Spinal cord (tissue), 10 donors: ENCODE measurements around the gene CALD1. TPM values are rescaled to one million over a fixed set of nuclear protein-coding genes. Genes with fewer than 3 reads are reported as not detected.

ENCODE experiments used
- DNase-seq, 6 donors: peaks; one replicate each; pipeline versions ENCODE4 v3.0.0 to v3.0.0-alpha.2; 2013 to 2015; ENCODE audit warnings: low spot score in 6 of 6, low read depth in 4 of 6
- H3K27ac ChIP-seq: one replicate; pipeline ENCODE4 v1.5.1; 2013; ENCODE audit warnings: low read depth, low read length, control low read depth
- H3K27me3 ChIP-seq: one replicate; pipeline ENCODE4 v1.6.1; 2013; ENCODE audit warnings: low read length; ENCODE audit not compliant: control insufficient read depth, insufficient read depth
- H3K36me3 ChIP-seq: one replicate; pipeline ENCODE4 v1.6.1; 2013; ENCODE audit warnings: low read length; ENCODE audit not compliant: control insufficient read depth, insufficient read depth
- H3K4me1 ChIP-seq: one replicate; pipeline ENCODE4 v1.6.1; 2013; ENCODE audit warnings: low read length; ENCODE audit not compliant: control insufficient read depth, insufficient read depth
- H3K4me3 ChIP-seq: one replicate; pipeline ENCODE4 v1.5.1; 2013; ENCODE audit warnings: low read depth, low read length, control low read depth
- H3K9me3 ChIP-seq: one replicate; pipeline ENCODE4 v1.6.1; 2013; ENCODE audit warnings: low read length; ENCODE audit not compliant: control insufficient read depth, insufficient read depth
- WGBS: methylation state at CpG from one replicate; pipeline ENCODE4 v1.1.5; 2013; ENCODE audit warnings: missing lambda C conversion rate; ENCODE audit not compliant: insufficient coverage; 5-methylcytosine and 5-hydroxymethylcytosine counted together
- polyA plus RNA-seq, 2 donors: library from polyadenylated mRNA; unstranded; fragments of 120-200 nt; gene quantifications; one replicate each; pipeline ENCODE4 v1.2.1, GENCODE V29; 2013; ENCODE audit not compliant: insufficient read length in 2 of 2
- total RNA-seq, 2 donors: library from RNA; depleted of rRNA in 1 of 2; stranded (reverse); fragments of 120-200 nt in 1 of 2; fragments of >200 nt in 1 of 2; gene quantifications; one replicate each; pipeline versions ENCODE4 v1.2.3 to v1.2.4, GENCODE V29; 2013 to 2014
- donor health status: healthy.

The CALD1 gene
- total and polyA plus RNA-seq, 4 donors: 77.4 to 162 (median 111) TPM

DNA sequence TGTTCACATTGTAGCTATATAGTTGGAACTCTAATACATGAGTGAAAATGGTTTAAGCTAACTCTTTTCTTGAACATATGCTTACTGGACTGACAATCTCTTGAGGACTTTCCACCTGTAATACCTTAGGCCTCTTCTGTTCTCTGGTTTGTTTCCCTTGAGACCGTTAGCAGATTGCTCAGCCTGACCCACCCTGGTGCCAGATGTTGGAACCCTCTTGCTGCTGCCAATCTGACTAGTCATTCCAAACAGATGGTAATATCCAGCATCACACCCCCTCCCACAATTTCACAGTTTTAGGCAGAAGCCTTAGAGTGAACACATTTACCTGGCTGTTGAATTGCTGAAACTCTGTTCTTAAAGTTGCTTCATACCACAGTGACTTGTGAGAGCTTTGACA is 18.7 kb downstream of the CALD1 start:
- H3K9me3 ChIP-seq: peaks cover 3% of the 10 kb centered on the region
- H3K4me3 ChIP-seq: no peak overlapping the region
- H3K27me3 ChIP-seq: no peaks in the 10 kb centered on the region
- no peak for DNase-seq
- no peaks in the 10 kb centered on the region for H3K4me1 ChIP-seq
- no peaks in the 10 kb centered on the region for H3K36me3 ChIP-seq
- H3K27ac ChIP-seq: no peak overlapping the region
- WGBS: 80% methylated on average over 1 of the region's 1 CpG

- no peak overlapping the region for H3K4me3 ChIP-seq
- no peaks in the 10 kb centered on the region for H3K27me3 ChIP-seq
- no CpG with 5 or more reads among the region's 5 CpGs for WGBS
- H3K9me3 ChIP-seq: peaks cover 3% of the 10 kb centered on the region
- H3K4me1 ChIP-seq: no peaks in the 10 kb centered on the region
- no peaks in the 10 kb centered on the region for H3K36me3 ChIP-seq
- DNase-seq: no peak
- H3K27ac ChIP-seq: no peak overlapping the region
These were observed 19.9 kb downstream of the CALD1 start for GRCh38 chr7:134799377-134799776.

DNA sequence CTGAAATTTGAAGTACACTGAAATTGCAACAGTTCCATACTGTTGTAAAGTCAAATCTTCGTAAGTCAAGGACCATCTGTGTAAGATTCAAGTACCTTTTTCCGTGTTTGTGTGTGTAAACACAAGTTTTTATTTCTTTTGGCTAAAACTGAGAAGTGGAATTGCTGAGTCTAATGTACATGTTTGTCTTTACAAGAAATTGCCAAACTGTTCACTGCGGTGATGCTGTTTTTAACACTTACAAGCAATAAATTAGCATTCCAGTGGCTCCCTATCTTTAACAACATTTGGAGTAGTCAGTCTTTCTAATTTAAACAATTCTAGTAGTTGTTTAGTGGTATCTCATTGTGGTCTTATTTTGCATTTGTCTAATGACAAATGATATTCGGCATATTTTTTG is 23.3 kb downstream of the CALD1 start:
- Histone ChIP-seq H3K27me3 (no peaks in the 10 kb centered on the region), H3K27ac (no peak overlapping the region), H3K4me3 (no peak overlapping the region), H3K9me3 (peaks cover 3% of the 10 kb centered on the region), H3K4me1 (no peaks in the 10 kb centered on the region), H3K36me3 (no peaks in the 10 kb centered on the region)
- WGBS: 100% methylated on average over 1 of the region's 4 CpGs
- DNase-seq: no peak

DNA sequence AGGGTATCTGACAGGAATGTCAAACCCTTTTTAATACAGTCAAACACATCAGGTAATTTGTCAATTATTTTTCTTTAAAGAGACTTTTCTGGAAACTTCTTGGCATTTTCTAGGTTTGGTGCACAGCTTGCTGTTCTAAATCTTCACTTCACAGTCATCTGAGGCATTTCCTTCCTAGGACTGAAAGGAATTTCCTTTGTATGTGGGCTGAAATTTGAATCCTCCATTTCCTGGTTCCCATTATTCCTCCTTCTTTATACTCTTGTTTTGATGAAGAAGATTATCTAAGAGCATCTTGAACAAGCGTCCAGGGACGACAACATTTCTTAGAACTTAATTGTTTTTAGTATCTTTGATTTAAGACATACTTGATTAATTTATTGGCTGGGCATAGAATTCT is 24.9 kb downstream of the CALD1 start:
- WGBS: no CpG with 5 or more reads among the region's 2 CpGs
- Histone ChIP-seq H3K27me3 (no peaks in the 10 kb centered on the region), H3K4me3 (no peak overlapping the region), H3K36me3 (no peaks in the 10 kb centered on the region), H3K27ac (no peak overlapping the region), H3K4me1 (peaks cover 4% of the 10 kb centered on the region), H3K9me3 (peaks cover 3% of the 10 kb centered on the region)
- DNase-seq: no peak

DNA sequence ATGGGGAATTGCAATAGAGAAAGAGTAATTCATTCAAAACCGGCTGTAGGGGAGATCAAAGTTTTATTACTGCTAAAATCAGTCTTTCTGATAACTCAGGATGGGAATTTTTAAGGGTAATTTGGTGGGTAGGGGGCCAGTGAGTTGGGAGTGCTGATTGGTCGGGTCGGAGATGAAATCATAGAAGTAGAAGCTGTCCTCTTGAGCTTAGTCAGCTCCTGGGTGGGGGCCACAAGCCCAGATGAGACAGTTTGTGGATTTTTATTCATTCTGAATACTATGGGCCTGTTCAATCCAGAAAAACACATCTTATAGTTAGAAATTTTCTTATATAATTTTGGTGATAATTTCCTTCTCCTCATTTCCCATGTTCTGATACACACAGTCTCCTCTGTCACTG is 25.4 kb downstream of the CALD1 start:
- 100% methylated on average over 1 of the region's 3 CpGs for WGBS
- H3K27ac ChIP-seq: no peak overlapping the region

DNA sequence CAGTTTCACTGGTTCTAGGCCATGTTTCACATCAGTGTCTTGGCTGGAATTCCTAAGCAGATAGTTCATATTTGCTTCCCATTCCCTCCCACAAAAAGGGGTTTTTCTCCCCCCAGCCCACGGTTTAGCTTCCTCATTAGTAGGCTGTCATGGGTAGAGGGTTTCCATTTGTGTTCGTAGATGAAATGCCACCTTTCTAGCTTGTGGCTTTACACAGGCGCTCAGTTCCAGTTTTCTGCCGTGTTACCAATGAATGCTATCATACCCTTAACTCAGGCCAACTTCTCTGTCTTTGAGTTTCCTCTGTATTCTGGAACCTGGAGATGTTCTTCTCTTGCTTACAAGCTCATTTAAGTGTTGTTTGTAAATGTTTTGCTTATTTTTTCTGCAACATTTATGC is 26.8 kb downstream of the CALD1 start:
- H3K27me3 ChIP-seq: no peaks in the 10 kb centered on the region
- peaks cover 4% of the 10 kb centered on the region for H3K4me1 ChIP-seq
- 100% methylated on average over 2 of the region's 4 CpGs for WGBS
- H3K4me3 ChIP-seq: no peak overlapping the region
- no peak for DNase-seq
- H3K9me3 ChIP-seq: peaks cover 3% of the 10 kb centered on the region
- H3K27ac ChIP-seq: no peak overlapping the region
- H3K36me3 ChIP-seq: no peaks in the 10 kb centered on the region

More for the DNA sequence above, 25.4 kb downstream of the CALD1 start:
- no peak for DNase-seq
- H3K27me3 ChIP-seq: no peaks in the 10 kb centered on the region
- no peak overlapping the region for H3K4me3 ChIP-seq
- H3K36me3 ChIP-seq: no peaks in the 10 kb centered on the region
- H3K4me1 ChIP-seq: peaks cover 4% of the 10 kb centered on the region
- H3K9me3 ChIP-seq: peaks cover 3% of the 10 kb centered on the region

- WGBS: no CpG with 5 or more reads among the region's 1 CpG
- no peak overlapping the region for H3K27ac ChIP-seq
- DNase-seq: peak in 1 of 6 donors; percentile 1
- no peaks in the 10 kb centered on the region for H3K9me3 ChIP-seq
- no peak overlapping the region for H3K4me3 ChIP-seq
- peaks cover 4% of the 10 kb centered on the region for H3K4me1 ChIP-seq
- no peaks in the 10 kb centered on the region for H3K27me3 ChIP-seq
- no peaks in the 10 kb centered on the region for H3K36me3 ChIP-seq
These were observed 30.2 kb downstream of the CALD1 start for GRCh38 chr7:134809616-134810015.

- no peak overlapping the region for H3K4me3 ChIP-seq
- no peaks in the 10 kb centered on the region for H3K27me3 ChIP-seq
- no CpG with 5 or more reads among the region's 3 CpGs for whole genome bisulfite sequencing
- no peak overlapping the region for H3K27ac ChIP-seq
- DNase-seq: peak in 1 of 6 donors; percentile 8
- H3K4me1 ChIP-seq: peaks cover 4% of the 10 kb centered on the region
- H3K36me3 ChIP-seq: no peaks in the 10 kb centered on the region
- no peaks in the 10 kb centered on the region for H3K9me3 ChIP-seq
These were observed 32.3 kb downstream of the CALD1 start for GRCh38 chr7:134811765-134812164.

DNA sequence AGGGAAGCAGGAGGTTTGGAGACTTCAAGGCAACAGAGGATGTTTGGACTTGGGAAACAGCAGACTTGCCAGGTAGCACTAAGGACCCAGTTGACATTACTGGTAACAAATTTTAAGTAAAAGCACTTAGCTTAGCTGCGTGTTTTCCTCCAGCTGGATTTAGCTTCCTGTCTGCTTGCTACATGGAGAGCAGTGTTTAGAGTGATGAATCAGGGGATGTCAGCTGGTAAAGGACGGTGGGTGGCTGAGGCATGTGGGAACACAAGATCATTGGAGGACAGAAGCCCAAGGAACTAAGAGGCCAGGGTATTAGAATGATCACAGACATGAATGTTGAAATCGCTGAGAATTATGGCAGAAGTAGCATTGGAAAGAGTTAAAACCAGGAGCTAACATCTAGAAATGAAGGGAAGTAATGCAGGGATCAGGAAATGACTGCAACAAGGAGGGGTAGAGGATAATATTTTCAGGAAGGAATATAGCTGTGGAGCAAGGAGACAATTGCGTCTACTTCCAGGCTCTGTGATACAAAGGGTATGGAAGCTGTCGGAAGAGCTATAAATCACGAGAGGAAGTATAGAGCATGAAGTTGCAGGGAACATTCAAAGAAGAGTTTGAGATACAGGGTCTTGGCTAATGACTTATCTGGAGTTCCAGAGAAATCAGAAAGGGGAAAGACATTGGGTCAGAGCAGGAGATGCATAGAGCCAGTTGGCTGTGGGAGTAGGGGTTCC is 34.4 kb downstream of the CALD1 start:
- H3K27ac ChIP-seq: no peak overlapping the region
- no peak overlapping the region for H3K4me3 ChIP-seq
- H3K9me3 ChIP-seq: no peaks in the 10 kb centered on the region
- no peak for DNase-seq
- no peaks in the 10 kb centered on the region for H3K36me3 ChIP-seq
- H3K4me1 ChIP-seq: no peaks in the 10 kb centered on the region
- WGBS: 90% methylated on average over 6 of the region's 6 CpGs
- H3K27me3 ChIP-seq: no peaks in the 10 kb centered on the region

GRCh38 chr7:134814730-134815364 is 35.4 kb downstream of the CALD1 start:
- Histone ChIP-seq H3K4me3 (no peak overlapping the region), H3K4me1 (no peaks in the 10 kb centered on the region), H3K27ac (no peak overlapping the region), H3K27me3 (no peaks in the 10 kb centered on the region), H3K9me3 (no peaks in the 10 kb centered on the region), H3K36me3 (no peaks in the 10 kb centered on the region)
- WGBS: 95% methylated on average over 4 of the region's 4 CpGs
- DNase-seq: no peak
